ENCODE measurements around the gene ERVV-1. TPM values are rescaled to one million over a fixed set of nuclear protein-coding genes. Genes with fewer than 3 reads are reported as not detected.

The ERVV-1 gene
- polyA plus RNA-seq (2012; ENCODE audit: insufficient read length, low read depth) = not detected

- TF ChIP-seq TAF1 (IDR thresholded peaks at IDR 0.05; ENCODE audit: borderline replicate concordance, insufficient read depth, low read length) (no peak), POLR2AphosphoS5 (IDR thresholded peaks at IDR 0.05; ENCODE audit: low read depth, low read length) (no peak), SIN3A (IDR thresholded peaks at IDR 0.05; ENCODE audit: borderline replicate concordance, insufficient read depth, low read length) (no peak), FOXP2 (optimal IDR thresholded peaks at IDR 0.05; ENCODE audit: borderline replicate concordance, extremely low read depth, extremely low read length, insufficient read depth) (no peak)
- TF ChIP-seq, protein P1, sequence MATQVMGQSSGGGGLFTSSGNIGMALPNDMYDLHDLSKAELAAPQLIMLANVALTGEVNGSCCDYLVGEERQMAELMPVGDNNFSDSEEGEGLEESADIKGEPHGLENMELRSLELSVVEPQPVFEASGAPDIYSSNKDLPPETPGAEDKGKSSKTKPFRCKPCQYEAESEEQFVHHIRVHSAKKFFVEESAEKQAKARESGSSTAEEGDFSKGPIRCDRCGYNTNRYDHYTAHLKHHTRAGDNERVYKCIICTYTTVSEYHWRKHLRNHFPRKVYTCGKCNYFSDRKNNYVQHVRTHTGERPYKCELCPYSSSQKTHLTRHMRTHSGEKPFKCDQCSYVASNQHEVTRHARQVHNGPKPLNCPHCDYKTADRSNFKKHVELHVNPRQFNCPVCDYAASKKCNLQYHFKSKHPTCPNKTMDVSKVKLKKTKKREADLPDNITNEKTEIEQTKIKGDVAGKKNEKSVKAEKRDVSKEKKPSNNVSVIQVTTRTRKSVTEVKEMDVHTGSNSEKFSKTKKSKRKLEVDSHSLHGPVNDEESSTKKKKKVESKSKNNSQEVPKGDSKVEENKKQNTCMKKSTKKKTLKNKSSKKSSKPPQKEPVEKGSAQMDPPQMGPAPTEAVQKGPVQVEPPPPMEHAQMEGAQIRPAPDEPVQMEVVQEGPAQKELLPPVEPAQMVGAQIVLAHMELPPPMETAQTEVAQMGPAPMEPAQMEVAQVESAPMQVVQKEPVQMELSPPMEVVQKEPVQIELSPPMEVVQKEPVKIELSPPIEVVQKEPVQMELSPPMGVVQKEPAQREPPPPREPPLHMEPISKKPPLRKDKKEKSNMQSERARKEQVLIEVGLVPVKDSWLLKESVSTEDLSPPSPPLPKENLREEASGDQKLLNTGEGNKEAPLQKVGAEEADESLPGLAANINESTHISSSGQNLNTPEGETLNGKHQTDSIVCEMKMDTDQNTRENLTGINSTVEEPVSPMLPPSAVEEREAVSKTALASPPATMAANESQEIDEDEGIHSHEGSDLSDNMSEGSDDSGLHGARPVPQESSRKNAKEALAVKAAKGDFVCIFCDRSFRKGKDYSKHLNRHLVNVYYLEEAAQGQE (IDR thresholded peaks at IDR 0.05; ENCODE audit: insufficient read depth in 1 of 2, low read depth in 2 of 2, low read length in 2 of 2) = no peak
Observed at GRCh38 chr19:53013621-53014020, at the start of gene ERVV-1. TSS of gene ERVV-1 (plus strand) at chr19:53013921. CDS start at chr19:53014091, 170 bp downstream.

GRCh38 chr19:52967772-52968171, 45.9 kb upstream of the ERVV-1 start:
- TF ChIP-seq, protein P1 (IDR thresholded peaks at IDR 0.05; ENCODE audit: insufficient read depth in 1 of 2, low read depth in 2 of 2, low read length in 2 of 2) = no peak
- TF ChIP-seq TAF1 (IDR thresholded peaks at IDR 0.05; ENCODE audit: borderline replicate concordance, insufficient read depth, low read length) = no peak
- TF ChIP-seq SIN3A (IDR thresholded peaks at IDR 0.05; ENCODE audit: borderline replicate concordance, insufficient read depth, low read length) = no peak
- no peak for TF ChIP-seq FOXP2 (optimal IDR thresholded peaks at IDR 0.05; ENCODE audit: borderline replicate concordance, extremely low read depth, extremely low read length, insufficient read depth)
- no peak for TF ChIP-seq POLR2AphosphoS5 (IDR thresholded peaks at IDR 0.05; ENCODE audit: low read depth, low read length)

GRCh38 chr19:52981329-52981728, 32.4 kb upstream of the ERVV-1 start:
- TF ChIP-seq, protein P1 (IDR thresholded peaks at IDR 0.05; ENCODE audit: insufficient read depth in 1 of 2, low read depth in 2 of 2, low read length in 2 of 2) = no peak
- no peak for TF ChIP-seq TAF1 (IDR thresholded peaks at IDR 0.05; ENCODE audit: borderline replicate concordance, insufficient read depth, low read length)
- TF ChIP-seq SIN3A (IDR thresholded peaks at IDR 0.05; ENCODE audit: borderline replicate concordance, insufficient read depth, low read length) = no peak
- no peak for TF ChIP-seq POLR2AphosphoS5 (IDR thresholded peaks at IDR 0.05; ENCODE audit: low read depth, low read length)
- no peak for TF ChIP-seq FOXP2 (optimal IDR thresholded peaks at IDR 0.05; ENCODE audit: borderline replicate concordance, extremely low read depth, extremely low read length, insufficient read depth)

DNA sequence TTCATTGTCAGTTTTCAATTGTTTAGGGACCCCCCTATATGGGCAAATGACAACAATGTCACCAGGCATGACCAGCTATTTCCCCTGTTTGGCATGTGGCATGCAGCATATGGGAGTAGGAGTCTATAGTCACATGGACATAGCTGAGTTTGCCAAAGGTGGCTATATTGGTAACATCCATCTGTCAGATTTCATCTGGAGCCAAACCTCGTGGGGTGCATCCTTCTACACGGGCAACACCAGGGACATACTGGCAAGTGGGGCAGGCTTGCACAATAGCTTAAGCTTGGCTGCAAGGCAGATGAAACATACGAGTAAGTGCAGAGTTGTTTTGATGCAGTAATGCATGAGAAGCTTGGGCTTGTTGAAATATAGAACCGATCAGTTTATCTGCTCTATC, 26.5 kb upstream of the ERVV-1 start:
- TF ChIP-seq FOXP2 (optimal IDR thresholded peaks at IDR 0.05; ENCODE audit: borderline replicate concordance, extremely low read depth, extremely low read length, insufficient read depth) (no peak), POLR2AphosphoS5 (IDR thresholded peaks at IDR 0.05; ENCODE audit: low read depth, low read length) (no peak), TAF1 (IDR thresholded peaks at IDR 0.05; ENCODE audit: borderline replicate concordance, insufficient read depth, low read length) (no peak), SIN3A (IDR thresholded peaks at IDR 0.05; ENCODE audit: borderline replicate concordance, insufficient read depth, low read length) (no peak)
- TF ChIP-seq, protein P1 (IDR thresholded peaks at IDR 0.05; ENCODE audit: insufficient read depth in 1 of 2, low read depth in 2 of 2, low read length in 2 of 2) = no peak

DNA sequence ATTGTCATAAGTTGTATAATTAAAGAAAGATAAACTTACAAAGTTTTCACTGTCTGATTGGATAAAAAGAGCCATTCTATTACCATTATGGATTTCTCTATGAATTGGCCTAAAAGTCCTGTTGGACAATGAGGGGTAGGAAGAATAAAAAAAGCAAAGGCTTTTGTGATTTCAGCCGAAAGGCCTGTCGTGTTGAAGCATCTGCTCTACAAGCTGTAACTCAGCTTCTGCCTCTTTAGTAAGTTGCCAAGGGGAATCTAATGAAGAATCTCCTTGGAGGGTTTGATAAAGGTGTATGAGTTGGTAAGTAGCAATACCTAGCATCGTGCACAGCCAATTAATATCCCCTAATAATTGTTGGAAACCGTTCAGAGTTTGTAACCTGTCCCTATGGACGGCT, 25.2 kb upstream of the ERVV-1 start:
- no peak for TF ChIP-seq FOXP2 (optimal IDR thresholded peaks at IDR 0.05; ENCODE audit: borderline replicate concordance, extremely low read depth, extremely low read length, insufficient read depth)
- no peak for TF ChIP-seq POLR2AphosphoS5 (IDR thresholded peaks at IDR 0.05; ENCODE audit: low read depth, low read length)
- no peak for TF ChIP-seq TAF1 (IDR thresholded peaks at IDR 0.05; ENCODE audit: borderline replicate concordance, insufficient read depth, low read length)
- TF ChIP-seq, protein P1 (IDR thresholded peaks at IDR 0.05; ENCODE audit: insufficient read depth in 1 of 2, low read depth in 2 of 2, low read length in 2 of 2) = no peak
- TF ChIP-seq SIN3A (IDR thresholded peaks at IDR 0.05; ENCODE audit: borderline replicate concordance, insufficient read depth, low read length) = no peak

Measured in PFSK-1 (cell line).